Epidermal melanocyte (primary cell): ENCODE measurements around the gene FKRP.
A peak's percentile ranks its signal among the peaks of the same experiment; 100 is the strongest.
"Not testable (repeated sequence)": the region's sequence is repeated elsewhere in the genome, so short reads cannot be mapped to it uniquely, and the experiment has no call there.

ENCODE experiments used
- DNase-seq: peaks from one replicate; pipeline ENCODE4 v3.0.0; 2011; ENCODE audit warnings: low spot score; ENCODE audit not compliant: insufficient read length

Gene FKRP, protein sequence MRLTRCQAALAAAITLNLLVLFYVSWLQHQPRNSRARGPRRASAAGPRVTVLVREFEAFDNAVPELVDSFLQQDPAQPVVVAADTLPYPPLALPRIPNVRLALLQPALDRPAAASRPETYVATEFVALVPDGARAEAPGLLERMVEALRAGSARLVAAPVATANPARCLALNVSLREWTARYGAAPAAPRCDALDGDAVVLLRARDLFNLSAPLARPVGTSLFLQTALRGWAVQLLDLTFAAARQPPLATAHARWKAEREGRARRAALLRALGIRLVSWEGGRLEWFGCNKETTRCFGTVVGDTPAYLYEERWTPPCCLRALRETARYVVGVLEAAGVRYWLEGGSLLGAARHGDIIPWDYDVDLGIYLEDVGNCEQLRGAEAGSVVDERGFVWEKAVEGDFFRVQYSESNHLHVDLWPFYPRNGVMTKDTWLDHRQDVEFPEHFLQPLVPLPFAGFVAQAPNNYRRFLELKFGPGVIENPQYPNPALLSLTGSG

DNA sequence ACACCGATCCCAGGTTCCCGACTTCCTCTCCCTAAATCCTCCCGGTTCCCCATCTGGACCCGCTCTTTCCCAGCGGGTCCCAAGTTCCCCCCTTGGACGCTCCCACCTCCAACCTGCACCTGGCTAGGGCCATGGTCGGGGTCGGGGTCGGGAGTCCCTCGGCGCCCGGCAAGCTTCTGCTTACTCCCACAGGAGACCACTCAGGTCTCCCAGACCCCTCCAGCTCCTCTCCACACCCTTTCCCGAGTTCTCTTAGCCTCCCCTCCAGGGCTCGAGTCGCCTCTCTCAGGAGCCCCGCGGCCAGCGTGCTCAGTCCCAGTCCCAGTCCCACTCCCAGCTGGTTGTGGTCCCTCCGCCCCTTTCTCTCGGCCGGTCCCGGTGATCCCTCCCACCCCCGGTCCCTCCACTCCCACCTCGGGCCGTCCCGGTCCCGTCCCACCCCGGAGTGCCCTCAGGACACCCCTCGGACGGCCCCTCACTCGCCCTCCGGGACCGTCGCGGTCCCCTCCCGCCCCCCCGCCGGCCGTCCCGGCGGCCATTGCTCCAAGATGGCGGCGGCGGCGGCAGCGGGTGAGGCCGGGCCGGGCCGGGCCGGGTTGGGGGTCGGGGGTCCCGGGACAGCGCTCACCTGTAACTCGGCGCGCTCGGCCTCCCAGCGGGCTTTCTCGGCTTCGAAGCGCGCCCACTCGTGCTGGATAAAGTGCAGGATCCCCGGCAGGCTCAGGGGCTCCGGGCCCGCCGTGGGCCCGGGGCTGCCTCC lies at the start of gene FKRP:
TSS of gene FKRP (plus strand) at position 537 of the 760 bp plus-strand sequence. CDS start 9,394 bp downstream, outside the sequence.
- no peak for DNase-seq

DNA sequence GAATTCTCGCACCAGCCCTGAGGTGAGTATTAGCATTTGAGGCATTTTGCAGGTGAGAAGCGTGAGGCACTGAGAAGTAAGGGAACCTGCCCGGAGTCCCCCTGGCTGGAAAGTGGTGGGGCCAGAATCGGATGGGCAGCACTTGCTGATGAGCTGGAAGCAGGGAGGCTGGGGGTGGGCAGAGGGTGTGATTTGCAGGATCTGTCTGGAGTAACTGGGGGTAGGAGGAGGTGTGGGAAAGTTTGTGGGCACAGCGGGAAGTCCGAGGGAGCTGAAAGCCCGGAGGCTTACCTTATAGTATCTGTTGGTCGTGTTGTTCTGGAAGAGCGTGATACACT lies 49.0 kb upstream of the FKRP start:
- DNase-seq: no peak

DNA sequence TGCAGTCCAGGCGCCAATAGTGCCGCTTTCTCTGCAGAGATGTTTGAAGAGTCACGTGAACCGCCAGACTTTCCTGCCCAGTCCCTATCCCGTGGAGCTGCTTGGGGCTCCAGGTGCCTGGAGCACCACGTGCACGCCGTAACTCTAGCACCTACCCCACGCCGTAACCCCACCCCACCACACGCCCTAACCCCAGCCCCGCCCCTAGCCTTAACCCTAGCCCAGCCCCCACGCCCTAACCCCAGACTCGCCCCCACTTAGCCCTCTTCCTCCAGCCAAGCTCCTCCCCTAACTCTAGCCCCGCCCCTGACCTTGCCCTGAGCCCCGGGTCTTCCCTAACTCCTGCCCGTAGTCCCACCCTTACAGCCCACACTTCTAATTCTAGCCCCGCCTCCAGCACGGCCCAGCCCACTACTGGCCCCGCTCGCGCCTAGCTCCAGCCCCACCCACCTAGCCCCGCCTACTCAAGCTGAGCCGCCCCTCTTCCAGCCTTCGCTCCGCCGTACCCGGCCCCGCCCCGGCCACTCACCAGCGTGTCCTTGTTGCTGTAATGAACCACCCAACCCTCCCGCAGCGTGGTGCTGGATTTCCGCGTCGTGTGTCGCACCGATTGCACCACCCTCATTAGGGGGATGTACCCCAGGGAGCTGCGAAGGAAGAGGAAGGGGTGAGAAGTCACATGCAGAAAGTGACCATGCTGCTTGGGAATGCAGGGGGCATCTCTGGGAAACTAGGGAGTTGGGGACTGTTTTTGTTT lies 48.5 kb upstream of the FKRP start:
- DNase-seq: peak; percentile 91

DNA sequence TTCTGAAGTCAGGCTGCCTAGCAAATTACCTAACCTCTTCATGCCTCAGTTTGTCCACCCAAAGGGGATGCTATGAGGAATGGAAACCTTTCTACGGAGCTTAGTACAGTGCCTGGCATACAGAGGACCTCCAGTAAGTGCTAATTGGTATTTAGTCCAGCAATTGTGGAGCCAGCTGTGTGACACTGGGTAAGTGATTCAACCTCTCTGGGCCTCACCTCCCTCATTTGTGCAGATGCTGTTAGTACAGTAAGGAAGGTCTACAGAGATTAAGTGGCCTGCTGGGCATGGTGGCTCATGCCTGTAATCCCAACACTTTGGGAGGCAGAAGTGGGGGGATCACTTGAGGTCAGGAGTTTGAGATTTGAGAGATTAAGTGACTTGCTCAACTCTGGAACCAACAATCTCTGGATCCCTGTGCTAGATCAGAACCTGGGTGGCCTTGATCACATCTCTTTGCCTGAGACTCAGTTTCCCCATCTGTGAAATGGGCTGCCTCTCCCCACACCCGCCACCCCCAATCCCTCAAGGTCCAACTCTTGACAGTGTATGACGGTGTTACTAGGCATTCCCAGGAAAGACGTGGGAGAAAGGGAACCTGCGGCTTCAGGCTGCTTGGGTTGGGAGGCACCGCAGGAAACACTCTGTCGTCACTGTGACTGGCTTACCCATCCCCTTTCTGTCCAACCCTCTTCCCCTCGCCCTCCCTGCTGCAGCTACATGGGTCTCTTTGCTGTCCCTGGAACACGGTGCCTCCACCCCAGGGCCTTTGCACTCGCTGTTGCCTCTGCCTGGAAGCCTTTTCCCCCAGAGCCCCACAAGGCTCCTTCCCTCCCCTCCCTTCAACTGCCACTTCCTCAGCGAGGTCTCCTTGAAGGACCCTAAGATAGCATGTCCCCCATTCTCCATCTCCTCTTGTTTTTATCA lies 47.2 kb upstream of the FKRP start:
- no peak for DNase-seq

DNA sequence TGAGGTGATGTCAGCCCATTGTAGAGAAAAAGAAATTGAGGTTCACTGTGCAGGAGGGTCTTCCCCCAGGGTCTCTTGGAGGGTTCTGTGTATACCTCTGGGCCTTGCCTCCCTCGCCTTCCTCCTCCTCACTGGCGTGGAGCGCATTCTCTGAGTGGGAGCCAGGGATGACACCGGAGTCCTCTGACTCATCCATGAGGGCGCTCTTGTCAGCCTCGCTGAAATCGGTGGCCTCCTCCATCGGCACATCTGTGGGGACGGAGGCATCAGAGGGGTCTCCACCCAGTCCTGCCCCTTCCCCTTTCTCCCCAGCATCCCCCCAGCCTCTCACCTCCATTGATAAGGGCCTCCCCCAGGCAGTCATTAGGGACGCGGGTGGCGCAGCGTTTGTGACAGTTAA lies 45.2 kb upstream of the FKRP start:
- DNase-seq: no peak

DNA sequence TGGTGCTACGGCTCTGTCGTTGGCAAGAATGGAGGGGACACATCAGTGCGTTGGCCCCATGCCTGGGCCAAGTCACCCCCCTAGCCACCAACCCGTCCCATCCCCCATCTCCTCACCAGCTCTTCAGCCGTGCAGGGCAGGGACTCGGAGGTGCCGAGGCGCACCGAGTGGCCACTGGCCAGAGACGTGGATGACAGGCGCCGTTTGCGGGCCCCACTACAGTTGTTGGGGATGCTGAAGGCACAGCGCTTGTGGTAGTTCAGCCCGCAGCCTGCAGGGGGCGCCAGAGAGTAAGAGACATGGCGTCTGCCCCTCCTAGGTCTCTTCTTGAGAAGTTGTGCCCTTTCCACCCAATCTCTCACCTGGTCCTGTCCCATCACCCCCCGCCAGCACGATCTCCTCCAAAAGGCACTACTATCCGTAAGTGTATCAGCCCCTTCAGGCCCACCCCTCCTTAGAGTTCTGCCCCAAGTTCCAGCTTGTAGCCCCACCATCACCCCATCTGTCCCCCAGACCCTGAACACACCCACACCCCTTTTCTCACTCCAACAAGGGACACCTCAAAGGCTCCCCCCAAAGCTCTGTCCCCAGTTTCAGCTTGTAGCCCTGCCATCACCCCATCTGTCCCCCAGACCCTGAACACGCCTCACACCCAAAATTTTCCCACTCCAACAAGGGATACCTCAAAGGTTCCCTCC lies 41.3 kb upstream of the FKRP start:
- DNase-seq: peak; percentile 82

GRCh38 chr19:46710687-46711086 lies 35.2 kb upstream of the FKRP start:
- no peak for DNase-seq

DNA sequence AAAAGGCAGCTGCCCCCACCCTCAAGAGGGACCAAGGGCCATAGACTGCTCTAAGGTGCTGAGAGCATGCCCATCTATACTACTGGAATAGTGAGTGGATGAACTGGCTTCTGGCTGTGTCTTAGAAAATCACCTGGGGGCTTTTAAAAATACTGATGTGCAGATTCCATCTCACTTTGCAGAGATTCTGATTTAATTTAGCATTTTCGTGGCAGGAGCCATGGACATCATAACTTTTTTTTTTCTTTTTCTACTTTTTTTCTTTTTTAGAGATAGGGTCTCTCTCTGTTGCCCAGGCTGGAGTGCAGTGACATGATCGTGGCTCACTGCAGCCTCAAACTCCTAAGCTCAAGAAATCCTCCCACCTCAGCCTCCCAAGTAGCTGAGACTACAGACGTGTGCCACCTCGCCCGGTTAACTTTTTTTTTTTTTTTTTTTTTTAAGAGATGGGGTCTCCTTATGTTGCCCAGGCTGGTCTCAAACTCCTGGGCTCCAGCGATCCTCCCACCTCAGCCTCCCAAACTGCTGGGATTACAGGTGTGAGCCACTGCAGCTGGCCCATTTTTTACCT lies 33.0 kb upstream of the FKRP start:
- DNase-seq: not testable (repeated sequence)

- peak; percentile 80 for DNase-seq
Measured at GRCh38 chr19:46713781-46714443, 31.9 kb upstream of the FKRP start.

DNA sequence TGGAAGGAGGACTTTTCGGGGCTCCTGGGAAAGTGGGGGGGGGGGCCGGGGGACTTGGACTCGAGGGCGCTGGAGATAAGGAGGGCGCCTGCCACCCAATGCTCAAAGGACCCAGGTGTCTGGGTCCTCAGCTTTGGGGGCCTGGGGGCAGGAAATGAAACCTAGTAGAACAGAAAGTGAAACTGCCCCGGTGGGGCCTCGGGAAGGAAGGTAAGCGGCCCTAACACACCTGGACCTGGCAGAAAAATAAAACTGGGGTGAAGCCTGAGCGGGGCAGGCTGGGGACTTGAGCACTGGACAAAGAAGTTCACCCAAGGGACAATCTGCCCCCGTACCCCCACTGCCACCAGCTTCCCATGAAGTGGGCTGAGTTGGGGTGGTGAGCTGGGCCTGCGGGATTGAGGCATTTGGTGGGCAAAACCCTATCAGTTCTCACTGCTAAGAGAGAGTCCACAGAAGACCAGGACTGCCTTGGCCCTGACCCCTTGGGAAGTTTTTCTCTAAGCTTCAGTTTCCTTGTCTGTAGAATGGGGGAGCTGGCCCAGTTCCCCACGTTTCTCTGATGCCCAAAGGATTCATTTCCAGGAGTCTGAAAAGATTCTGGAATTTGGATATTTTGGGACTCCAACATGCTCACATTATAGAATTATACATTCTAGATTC lies 31.3 kb upstream of the FKRP start:
- no peak for DNase-seq

DNA sequence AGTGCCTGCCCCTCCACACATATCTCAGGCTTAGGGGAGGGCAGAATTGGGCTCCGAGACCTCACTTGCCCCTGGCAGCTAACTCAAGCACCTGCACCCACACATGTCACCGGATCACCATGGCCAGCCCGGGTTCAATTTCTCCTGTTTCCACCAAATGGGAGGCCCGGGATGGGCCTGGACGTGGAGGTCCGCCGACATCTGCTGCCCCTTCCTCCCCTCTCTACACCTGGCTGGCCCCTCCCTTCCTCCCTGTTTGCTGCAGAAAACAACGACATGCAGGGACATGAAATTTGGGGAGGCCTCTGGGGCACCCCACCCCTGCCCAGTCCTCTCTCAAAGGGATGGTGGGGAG lies 30.3 kb upstream of the FKRP start:
- DNase-seq: no peak

DNA sequence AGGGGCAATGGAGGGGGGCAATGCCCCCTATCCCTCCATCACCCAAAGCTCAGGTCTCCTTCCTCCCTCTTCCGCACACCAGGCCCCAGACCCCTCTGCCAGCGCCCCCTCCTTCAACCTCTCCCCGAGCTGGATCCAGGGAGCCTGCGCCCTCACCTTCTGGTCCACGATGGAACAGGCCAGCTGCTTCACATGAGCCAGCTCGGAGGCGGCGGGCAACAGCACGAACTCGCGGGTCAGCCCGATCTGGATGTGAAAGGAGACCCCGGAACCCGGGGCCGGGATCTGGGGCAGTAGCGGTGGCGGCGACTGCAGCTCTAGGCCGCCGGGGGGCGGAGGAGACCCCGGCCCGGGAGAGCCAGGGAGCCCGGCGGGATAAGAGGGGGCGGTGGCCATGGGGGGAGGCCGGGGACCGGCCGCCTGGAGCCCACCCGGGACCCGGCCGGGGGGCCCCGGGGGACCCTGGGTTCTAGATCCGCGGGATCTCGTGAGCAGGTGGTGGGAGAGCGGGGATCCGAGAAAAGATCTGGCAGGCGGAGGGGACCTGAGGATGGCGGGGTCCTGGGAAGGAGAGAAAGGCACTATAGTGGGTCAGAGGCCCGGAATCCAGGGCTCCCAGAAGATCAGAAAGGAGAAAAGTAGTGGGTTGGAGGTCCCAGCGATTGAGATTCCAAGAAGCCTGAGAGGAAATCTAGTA lies 29.7 kb upstream of the FKRP start:
- DNase-seq: no peak

DNA sequence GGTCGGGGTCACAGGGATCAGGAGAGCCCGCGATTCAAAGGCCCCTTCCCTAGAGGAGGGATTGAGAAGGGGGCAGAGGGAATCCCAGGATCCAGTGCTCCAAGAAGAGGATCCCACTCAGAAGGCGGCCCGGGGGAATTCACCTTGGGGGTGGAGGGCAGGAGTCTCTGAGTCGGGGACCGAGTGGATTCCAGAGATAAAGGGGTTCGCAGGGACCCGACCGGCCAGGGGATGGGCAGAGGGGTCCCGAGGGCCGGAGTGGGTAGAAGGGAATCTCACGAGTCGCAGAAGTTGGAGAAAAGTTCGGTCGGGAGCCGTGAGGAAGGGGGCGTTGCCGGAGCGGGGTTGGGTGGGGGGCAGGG lies 29.2 kb upstream of the FKRP start:
- no peak for DNase-seq

GRCh38 chr19:46717034-46717715 lies 28.7 kb upstream of the FKRP start, which contains the start of gene PRKD2:
PRKD2 (minus strand) TSS chr19:46717114; CDS start chr19:46716370, 744 bp downstream.
- peak; percentile 96 for DNase-seq

GRCh38 chr19:46717716-46718143 lies 28.1 kb upstream of the FKRP start:
- no peak for DNase-seq

GRCh38 chr19:46718157-46718933 lies 27.5 kb upstream of the FKRP start:
- no peak for DNase-seq
